HG03378 (cell line): ENCODE measurements around the gene TACR1.
"Not testable (repeated sequence)": the region's sequence is repeated elsewhere in the genome, so short reads cannot be mapped to it uniquely, and the experiment has no call there.

ENCODE experiments used
- ATAC-seq: cut with Tn5 transposase; IDR thresholded peaks from one replicate; pipeline ENCODE4 v1.9.1; 2021; ENCODE audit warnings: mild to moderate bottlenecking, moderate library complexity; ENCODE audit not compliant: unreplicated experiment

TACR1 gene

DNA sequence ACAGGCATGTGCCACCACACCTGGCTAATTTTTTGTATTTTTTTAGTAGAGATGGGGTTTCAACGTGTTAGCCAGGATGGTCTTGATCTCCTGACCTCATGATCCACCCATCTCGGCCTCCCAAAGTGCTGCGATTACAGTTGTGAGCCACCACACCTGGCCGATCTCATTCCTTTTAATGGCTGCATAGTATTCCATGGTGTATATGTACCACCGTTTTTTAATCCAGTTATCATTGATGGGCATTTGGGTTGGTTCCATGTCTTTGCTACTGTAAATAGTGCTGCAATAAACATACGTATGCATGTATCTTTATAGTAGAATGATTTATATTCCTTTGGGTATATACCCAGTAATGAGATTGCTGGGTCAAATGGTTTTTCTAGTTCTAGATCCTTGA lies 51.4 kb downstream of the TACR1 start:
- not testable (repeated sequence) for ATAC-seq

DNA sequence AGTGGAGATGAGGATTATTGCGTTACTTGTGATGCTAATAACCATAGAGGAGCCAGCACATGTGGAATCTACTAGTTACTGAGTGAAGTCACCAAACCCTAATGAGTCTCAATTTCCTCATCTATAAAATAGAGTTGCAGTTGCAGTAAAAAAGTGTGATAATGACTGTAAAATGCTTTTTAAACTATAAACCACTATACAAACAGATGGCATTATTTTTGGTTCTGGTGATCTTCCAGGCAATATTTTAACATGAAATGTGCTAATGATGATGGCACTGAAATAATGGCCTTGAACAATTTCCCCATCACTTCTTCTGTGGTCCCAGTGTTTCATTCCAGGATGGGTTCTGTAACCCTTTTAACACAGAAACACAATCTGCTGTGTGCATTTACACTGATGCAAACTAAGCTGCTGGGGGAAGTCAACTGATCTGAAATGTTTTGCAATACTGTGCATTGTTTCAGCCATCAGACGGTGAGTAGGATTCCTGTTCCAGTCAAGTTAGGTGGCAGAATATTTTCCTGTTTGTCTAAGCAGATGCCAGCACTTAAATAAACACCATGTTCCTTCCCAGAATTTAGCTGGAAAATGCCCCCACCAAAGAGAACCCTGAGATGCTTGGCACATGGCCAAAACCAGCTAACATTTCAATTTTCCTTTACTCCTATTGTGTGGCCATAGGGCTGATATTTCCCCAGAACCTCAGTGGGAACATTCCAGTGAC lies 52.6 kb downstream of the TACR1 start:
- no peak for ATAC-seq

DNA sequence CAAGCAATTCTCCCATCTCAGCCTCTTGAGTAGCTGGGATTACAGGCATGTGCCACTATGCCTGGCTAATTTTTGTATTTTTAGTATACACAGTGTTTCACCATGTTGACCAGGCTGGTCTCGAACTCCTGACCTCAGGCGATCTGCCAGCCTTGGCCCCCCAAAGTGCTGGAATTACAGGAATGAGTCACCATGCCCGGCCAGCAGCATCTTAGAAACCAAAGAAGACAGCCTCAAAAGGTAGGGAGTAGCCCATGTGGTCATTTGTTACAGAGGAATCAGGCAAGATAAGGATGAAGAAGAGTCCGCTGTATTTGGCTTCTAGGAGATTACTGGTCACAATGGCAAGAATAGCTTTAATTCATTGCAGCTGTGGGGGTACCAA lies 53.1 kb downstream of the TACR1 start:
- ATAC-seq, result not testable (repeated sequence)

DNA sequence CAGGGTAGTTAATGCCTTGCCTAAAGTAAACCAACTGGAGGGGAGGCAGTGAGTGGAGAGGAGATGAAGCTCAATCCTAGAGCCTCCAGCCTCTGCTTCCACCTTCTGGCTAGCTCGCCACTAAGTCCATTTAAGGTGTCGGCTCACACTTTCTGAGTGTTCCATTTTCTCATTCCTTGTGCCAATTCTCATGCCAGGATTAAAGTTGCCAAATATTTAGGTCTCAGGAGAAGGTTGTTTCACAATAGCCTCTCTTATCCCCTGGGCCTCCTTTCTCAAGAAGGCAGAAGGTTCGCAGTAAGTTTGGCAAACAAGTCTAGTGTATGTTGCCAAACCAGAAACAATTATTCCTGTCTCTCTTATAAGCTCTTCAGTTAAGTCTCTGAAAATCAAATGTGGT lies 57.2 kb downstream of the TACR1 start:
- no peak for ATAC-seq

DNA sequence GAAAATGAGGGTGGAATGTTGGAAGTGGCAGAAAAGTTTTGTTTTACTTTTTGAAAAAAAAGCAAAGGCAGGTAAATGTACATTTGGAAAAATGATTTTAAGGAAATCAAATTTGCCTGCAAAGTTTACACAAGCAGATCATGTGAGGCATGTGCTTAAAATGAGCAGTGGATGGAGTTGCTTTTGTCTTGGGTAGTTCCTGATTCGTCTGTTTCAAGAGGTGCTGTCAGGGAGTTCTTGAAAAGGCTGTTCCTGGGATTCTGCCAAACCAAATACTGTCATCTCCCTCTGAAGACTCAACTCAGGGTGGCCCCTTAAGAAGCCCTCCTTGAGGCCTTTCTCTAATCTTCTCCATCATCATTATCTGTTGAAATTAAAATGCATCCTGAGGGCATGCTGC lies 59.0 kb downstream of the TACR1 start:
- ATAC-seq, result no peak

DNA sequence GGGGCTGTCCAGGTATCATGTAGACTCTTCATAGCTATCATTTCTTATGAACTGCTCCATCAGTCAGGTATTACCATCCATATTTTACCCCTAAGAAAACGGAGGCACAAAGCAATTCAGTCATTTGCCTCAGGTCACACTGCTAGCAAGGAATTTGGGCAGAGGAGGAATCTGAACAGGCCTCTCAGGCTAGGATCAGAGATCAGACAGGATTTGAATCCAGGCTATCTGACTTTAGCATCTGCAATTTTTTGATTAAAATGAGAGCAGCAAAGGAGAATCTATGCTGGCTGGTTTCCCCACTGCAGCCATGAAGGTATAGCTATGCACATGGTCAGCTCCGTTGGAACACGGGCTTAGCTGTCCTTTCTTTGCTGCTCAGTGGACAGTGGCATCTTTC lies 60.1 kb downstream of the TACR1 start:
- no peak for ATAC-seq

DNA sequence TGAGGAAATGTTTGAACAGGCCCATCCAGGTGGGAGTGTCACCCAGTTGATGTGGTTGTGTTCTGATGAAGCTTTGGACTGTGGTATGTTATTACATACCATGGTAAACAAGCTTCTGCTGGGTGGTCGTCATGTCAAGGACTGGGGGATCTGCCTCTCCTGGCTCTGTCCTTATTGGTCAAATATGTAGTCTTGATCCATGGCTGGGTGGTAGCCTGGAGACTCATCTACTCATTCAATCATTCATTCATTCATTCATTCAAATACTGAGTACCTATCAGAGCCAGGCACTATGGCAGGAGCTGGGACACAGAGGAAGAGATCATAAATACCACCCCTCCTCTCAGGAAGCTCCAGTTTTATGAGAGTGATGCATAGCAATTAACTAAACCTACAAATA lies 60.8 kb downstream of the TACR1 start:
- no peak for ATAC-seq

DNA sequence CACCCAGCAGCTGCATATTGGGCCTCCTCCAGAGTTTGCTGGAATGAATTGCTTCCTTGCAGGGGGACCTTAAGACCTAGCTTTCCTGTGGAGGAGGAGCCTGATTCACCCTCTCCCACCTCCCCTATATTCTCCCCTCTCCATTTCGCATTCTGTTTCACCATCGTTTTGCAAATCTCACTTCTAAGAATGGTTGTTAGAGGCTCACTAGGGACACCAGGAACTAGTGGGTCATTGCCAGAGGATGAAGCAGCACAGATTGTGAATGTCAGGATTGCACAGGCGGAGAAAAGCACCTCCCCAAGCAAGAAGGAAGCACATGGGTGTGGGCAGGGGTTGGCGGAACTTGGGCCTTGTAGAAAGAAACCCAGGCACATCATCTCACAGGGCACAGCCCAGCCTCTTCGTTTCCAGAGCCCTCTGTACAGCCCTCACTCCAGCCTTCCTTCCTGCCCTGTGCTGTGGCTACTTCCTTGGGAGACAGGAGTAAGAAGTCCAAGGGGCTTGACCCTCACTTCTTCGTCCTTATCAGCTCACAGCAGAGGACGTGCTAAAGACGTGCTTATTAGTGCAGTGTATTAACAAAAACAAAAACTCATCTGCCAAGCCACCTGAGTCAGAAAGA lies 63.4 kb downstream of the TACR1 start:
- ATAC-seq, result no peak

DNA sequence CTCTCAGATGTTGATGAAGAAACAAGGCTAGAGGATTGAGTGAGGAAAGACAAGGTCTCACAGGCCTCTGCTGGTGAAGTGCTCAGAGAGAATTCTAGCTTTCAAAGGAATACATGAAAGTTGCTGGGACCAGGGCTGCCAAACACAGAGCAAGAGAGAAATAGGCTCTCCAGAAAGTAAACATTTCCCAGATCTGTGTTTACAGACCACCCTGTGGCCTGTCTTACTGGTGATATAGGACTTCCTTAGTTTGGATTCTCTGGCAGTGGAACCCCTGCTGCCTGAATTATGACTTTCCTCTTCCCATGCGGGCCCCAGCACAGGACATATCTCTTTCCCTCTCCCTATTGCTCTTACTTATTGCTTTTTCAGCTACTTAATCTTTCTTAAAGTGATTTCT lies 64.5 kb downstream of the TACR1 start:
- no peak for ATAC-seq

DNA sequence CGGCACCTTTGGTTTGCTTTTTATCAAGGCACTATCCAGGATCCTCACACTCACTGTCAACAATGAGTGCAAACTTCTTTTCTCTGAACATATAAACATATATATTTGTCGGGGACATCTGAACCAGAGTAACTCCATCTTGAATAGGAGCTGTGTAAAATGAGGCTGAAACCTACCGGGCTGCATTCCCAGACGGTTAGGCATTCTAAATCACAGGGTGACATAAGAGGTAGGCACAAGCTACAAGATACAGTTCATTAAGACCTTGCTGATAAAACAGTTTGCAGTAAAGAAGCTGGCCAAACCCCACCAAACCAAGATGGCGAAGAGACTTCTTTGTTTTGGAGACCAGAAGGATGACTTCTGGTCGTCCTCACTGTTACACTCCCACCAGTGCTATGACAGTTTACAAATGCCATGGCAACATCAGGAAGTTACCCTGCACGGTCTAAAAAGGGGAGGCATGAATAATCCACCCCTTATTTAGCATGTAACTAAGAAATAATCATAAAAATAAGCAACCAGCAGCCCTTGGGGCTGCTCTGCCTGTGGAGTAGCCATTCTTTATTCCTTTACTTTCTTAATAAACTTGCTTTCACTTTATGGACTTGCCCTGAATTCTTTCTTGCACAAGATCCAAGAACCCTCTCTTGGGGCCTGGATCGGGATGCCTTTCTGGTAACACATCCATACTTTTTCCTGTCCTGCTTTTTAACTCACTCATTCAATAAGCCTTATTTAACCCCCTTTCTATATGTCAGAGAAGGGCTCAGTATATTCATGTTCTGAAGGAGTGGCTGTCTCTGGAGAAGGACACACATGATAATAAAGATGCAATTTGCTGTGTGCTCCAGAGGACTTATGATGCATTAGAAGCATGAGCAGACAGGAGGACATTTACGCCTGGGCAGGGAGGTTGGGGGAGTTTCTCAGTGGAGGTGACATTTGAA lies 65.4 kb downstream of the TACR1 start:
- no peak for ATAC-seq

DNA sequence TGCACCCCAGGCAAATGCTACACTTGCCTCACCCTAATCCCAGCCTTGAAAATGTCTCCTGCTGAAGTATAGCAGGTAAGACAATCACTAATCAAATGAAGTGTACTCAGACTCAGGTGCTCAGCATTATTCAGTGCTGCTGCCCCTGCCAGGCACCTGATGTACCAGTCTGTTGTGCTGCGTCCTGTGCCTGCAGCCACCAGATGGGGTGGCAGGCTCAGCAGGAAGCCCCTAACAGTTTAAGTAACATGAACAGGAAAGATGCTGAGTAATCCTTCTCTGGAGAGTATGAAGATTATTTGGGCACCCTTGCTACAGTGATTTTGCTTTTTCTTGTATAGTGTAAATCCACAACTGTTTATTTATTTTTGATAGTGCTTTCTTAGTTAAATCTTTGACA lies 69.1 kb downstream of the TACR1 start:
- ATAC-seq, result no peak

DNA sequence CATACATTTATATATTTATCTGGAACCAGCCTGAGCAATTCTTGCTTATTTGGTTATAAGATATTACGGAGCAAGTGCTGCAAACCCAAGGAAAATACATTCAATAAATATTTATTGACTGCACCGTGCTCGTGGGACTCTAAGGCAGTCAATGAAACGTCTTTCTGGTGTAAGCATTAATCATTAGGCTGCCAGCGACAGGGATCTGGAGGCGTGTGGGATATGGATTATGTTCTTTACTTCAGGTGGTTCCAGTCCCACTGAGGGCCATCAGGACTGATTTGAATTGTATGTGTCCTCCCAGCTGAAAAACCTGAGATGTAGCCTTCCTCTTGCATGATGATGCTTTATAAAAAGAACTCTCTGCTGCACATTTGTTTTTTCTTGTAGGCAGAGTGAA lies 75.4 kb downstream of the TACR1 start:
- no peak for ATAC-seq

DNA sequence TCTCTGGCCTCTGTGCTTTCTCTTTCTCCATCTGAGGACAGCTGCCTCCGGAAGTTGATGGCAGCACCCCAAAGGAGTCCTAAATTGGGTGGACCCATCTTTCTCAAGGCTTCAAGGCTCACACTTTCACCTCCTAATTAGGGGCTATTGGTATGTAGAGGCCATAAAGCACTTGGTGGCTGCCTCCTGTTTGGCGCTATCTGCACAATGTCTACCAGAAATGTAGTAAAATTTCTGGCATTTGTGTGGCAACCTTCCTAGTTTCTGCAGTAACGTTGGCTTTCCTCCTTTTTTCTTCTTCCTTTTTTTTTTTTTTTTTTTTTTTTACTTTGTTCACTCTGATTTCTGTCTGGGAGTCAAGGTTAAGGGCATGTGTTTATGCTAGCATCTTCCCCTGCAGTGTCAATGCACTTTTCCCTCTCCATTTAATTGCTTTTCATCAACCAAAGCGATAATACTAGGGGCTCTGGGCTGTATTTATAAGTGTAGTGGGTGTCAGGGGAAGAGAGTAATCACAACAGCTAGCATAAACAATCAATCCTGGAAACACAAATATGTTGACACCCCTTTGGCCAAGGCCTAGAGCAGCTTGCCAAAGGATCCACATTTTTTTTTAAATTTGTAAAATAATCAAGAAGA lies 86.0 kb downstream of the TACR1 start:
- ATAC-seq, result no peak

DNA sequence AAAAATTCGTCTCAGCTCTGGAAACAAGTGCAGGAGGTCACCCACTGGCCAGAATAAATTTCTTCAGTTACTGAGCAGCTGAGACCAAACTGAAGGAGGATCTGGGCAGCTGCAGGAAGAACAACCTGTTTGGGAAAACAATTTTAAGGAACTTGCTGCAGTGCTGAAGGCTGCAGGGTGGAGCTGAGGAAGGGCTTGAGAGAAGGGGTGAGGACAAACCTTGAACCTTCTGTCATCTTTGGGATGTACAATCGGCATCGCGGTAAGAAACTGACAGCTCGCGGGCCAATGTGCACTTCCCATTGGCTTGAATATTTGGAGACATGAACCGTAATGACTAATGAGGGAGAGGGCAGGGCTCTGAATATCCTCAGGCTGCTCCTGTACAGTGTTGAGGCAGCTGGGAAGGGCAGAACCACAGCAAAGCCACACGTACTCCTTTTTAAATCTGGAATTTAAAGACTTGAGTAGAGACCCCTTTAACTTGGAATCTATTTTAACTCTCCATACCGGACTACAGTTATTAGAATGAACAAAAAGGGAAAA lies 90.3 kb downstream of the TACR1 start:
- no peak for ATAC-seq

DNA sequence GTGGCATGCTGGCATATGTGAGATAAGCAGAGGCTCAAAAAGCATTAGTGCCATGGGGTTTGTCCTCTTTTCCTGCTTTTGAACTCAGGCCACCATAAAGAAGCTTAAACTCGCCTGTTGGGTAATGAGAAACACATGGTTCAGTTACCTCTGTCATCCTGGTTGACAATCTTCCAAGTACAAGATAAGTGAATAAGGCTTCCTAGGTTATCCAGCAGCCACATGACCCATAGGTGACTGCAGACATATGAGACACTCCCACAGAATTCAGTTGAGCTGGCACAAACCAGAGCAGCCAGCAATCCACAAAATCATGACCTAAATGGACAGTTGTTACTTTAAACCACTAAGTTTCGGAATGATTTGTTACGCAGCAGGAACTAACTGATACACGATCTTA lies 97.3 kb downstream of the TACR1 start:
- ATAC-seq, result no peak

DNA sequence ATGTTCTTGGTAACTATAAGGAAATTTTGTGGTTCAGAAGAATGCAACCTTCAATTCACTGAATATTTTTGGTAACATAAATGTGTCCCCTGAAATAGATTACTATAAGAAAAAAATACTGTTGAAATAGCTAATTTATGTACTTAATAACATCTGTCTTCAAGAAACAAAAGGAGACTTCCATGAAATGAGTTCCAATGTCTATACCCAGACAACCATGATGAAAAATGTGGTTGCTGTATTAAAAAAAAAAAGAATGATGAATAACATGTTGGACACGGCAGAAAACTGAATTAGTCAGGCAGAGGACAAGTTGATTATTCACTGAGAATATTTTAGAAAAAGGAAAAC lies 98.5 kb downstream of the TACR1 start:
- no peak for ATAC-seq

DNA sequence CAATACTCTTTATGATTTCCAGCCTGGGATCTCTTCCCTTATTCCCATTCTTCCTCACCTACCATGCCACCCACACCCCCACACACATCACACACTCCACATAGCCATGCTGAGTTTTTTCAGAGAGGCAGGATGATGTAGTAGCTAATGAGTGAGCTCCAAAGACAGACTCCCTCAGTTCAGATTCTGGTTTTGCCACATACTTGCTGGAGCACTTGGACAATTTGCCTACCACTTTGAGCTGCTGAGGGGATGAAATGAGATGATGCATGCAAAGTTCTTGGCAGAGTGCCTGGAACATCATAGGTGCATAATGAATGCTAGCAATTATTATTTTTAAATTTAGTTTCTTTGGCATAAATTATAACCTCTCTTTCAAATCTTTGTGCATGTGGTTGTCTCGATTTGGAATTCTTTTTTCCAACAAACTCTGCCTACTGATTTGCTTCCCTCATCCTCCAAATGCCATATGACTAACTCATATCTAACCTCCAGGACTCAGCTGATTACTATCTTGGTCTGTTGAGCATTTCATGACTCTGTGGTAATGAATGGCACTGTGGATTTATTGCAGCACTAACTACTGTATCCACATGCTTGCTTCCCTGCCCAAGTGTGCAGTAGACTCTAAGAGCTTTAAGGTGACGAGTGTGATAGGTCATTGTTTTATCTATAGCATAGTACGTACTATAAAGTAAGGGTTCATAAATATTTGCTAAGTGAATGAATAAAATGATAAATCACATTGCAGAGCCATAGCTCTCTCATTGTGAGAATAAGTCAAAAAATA lies 99.1 kb downstream of the TACR1 start:
- no peak for ATAC-seq

DNA sequence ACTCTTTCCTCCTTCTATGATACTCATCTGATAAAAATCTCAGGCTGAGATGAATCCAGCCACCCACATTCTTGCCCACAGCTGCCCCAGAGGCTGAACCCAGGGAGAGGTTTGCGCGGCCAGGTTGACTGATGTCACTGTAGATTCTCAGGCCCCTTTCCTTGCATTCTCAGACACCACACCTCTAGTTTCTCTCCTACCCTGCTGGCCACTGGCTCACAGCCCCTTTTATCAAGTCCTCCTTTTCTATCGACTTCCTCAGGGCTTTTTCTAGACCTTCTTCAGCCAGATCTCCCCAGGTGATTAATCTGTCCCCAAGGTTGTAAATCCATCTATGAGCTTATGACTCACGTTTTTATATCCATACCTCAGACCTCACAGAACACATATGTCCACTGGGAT lies 99.8 kb downstream of the TACR1 start:
- ATAC-seq, result no peak

DNA sequence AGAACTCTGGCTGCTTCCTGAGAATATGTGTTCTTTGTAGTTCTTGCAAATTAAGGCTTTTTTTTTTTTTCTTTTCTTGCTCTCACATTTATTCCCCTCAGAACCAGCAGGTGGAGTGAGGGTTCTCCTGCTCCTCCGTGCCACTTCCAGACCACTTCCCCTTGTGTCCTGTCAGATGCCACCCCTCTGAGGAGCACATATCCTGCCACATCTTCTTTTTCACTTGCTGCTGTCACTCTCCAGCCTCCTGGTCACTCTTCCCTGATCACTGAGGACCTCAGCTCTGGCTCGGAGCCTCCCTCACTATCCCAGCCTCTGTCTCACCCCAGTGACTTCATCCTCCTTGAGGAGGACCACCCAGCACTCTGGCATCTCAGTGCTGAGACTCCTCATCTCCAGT lies 100.5 kb downstream of the TACR1 start:
- ATAC-seq, result no peak

DNA sequence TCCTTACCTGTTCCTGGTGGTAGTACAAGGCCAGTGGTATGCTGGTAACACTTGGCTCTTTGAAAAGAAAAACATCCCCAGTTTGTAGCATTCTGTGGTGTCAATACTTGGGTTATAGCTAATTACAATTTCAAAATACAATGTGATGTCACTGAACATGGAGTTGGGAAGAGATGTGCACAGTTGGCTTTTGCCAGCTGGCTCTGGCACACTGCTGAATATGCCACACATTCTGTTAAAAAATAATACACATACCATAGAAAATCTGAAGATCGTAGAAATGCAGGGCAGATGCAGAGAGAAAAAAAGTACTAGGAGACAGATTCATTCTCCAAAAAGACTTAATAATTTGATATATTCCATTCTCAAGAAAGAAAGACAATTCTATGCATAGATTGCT lies 101.5 kb downstream of the TACR1 start:
- no peak for ATAC-seq
